Activated naive CD4-positive, alpha-beta T cell treated with anti-CD3 and anti-CD28 coated beads, Interleukin-2, amount 50 U/mL, for 24 hours (primary cell): ENCODE measurements around the gene LRRC70.
"Not testable (repeated sequence)": the region's sequence is repeated elsewhere in the genome, so short reads cannot be mapped to it uniquely, and the experiment has no call there.

Source experiments
- H3K27ac Mint-ChIP-seq: one replicate; pipeline ENCODE4 v1.8.0; 2021; ENCODE audit warnings: mild to moderate bottlenecking, mixed read lengths
- H3K27me3 Mint-ChIP-seq: one replicate; pipeline ENCODE4 v1.8.0; 2021; ENCODE audit warnings: mixed read lengths
- H3K36me3 Mint-ChIP-seq: one replicate; pipeline ENCODE4 v1.8.0; 2021; ENCODE audit warnings: mixed read lengths
- H3K4me1 Mint-ChIP-seq: one replicate; pipeline ENCODE4 v1.8.0; 2021; ENCODE audit warnings: mixed read lengths
- H3K4me3 Mint-ChIP-seq: one replicate; pipeline ENCODE4 v1.8.0; 2021; ENCODE audit warnings: mild to moderate bottlenecking, mixed read lengths
- H3K9me3 Mint-ChIP-seq: one replicate; pipeline ENCODE4 v1.8.0; 2021; ENCODE audit warnings: mixed read lengths

The LRRC70 gene

GRCh38 chr5:62616615-62617277 lies 38.1 kb downstream of the LRRC70 start:
- Mint-ChIP-seq H3K36me3 (peaks cover 13% of the 10 kb centered on the region), H3K9me3 (no peaks in the 10 kb centered on the region), H3K4me3 (no peak overlapping the region), H3K4me1 (peaks cover 4% of the 10 kb centered on the region), H3K27me3 (no peaks in the 10 kb centered on the region), H3K27ac (no peak overlapping the region)

- Mint-ChIP-seq H3K27ac (no peak overlapping the region), H3K9me3 (no peaks in the 10 kb centered on the region), H3K27me3 (no peaks in the 10 kb centered on the region), H3K36me3 (peaks cover 10% of the 10 kb centered on the region), H3K4me3 (no peak overlapping the region), H3K4me1 (peaks cover 4% of the 10 kb centered on the region)
These were observed 39.3 kb downstream of the LRRC70 start for GRCh38 chr5:62617943-62618342.

- no peaks in the 10 kb centered on the region for H3K9me3 Mint-ChIP-seq
- no peak overlapping the region for H3K4me3 Mint-ChIP-seq
- H3K27me3 Mint-ChIP-seq = no peaks in the 10 kb centered on the region
- no peak overlapping the region for H3K27ac Mint-ChIP-seq
- H3K36me3 Mint-ChIP-seq = peaks cover 5% of the 10 kb centered on the region
- no peaks in the 10 kb centered on the region for H3K4me1 Mint-ChIP-seq
These were observed 42.1 kb downstream of the LRRC70 start for GRCh38 chr5:62620761-62621160.

- H3K27ac Mint-ChIP-seq = no peak overlapping the region
- no peaks in the 10 kb centered on the region for H3K4me1 Mint-ChIP-seq
- no peaks in the 10 kb centered on the region for H3K27me3 Mint-ChIP-seq
- H3K4me3 Mint-ChIP-seq = no peak overlapping the region
- H3K36me3 Mint-ChIP-seq = peaks cover 7% of the 10 kb centered on the region
- H3K9me3 Mint-ChIP-seq = no peaks in the 10 kb centered on the region
These were observed 42.7 kb downstream of the LRRC70 start for GRCh38 chr5:62621280-62621679.

- Mint-ChIP-seq H3K27me3 (no peaks in the 10 kb centered on the region), H3K9me3 (no peaks in the 10 kb centered on the region), H3K4me1 (no peaks in the 10 kb centered on the region), H3K27ac (no peak overlapping the region), H3K4me3 (no peak overlapping the region), H3K36me3 (peaks cover 7% of the 10 kb centered on the region)
These were observed 44.7 kb downstream of the LRRC70 start for GRCh38 chr5:62623271-62623670.

- H3K36me3 Mint-ChIP-seq, H3K9me3 Mint-ChIP-seq, H3K27me3 Mint-ChIP-seq, H3K27ac Mint-ChIP-seq, H3K4me1 Mint-ChIP-seq, H3K4me3 Mint-ChIP-seq: not testable (repeated sequence)
These were observed 45.8 kb downstream of the LRRC70 start for GRCh38 chr5:62624436-62624835.

- H3K4me3 Mint-ChIP-seq = no peak overlapping the region
- no peaks in the 10 kb centered on the region for H3K27me3 Mint-ChIP-seq
- H3K9me3 Mint-ChIP-seq = no peaks in the 10 kb centered on the region
- H3K27ac Mint-ChIP-seq = no peak overlapping the region
- H3K4me1 Mint-ChIP-seq = no peaks in the 10 kb centered on the region
- H3K36me3 Mint-ChIP-seq = peaks cover 2% of the 10 kb centered on the region
These were observed 47.9 kb downstream of the LRRC70 start for GRCh38 chr5:62626534-62626933.

GRCh38 chr5:62627121-62627520 lies 48.5 kb downstream of the LRRC70 start:
- H3K4me3 Mint-ChIP-seq = no peak overlapping the region
- no peaks in the 10 kb centered on the region for H3K4me1 Mint-ChIP-seq
- peaks cover 2% of the 10 kb centered on the region for H3K36me3 Mint-ChIP-seq
- no peaks in the 10 kb centered on the region for H3K27me3 Mint-ChIP-seq
- H3K9me3 Mint-ChIP-seq = no peaks in the 10 kb centered on the region
- H3K27ac Mint-ChIP-seq = no peak overlapping the region

- peaks cover 2% of the 10 kb centered on the region for H3K36me3 Mint-ChIP-seq
- no peaks in the 10 kb centered on the region for H3K27me3 Mint-ChIP-seq
- no peak overlapping the region for H3K27ac Mint-ChIP-seq
- H3K4me1 Mint-ChIP-seq = no peaks in the 10 kb centered on the region
- H3K9me3 Mint-ChIP-seq = no peaks in the 10 kb centered on the region
- no peak overlapping the region for H3K4me3 Mint-ChIP-seq
These were observed 49.3 kb downstream of the LRRC70 start for GRCh38 chr5:62627901-62628300.
